Mucosa of descending colon (tissue), 3 donors: ENCODE measurements around the gene GNAO1. TPM values are rescaled to one million over a fixed set of nuclear protein-coding genes. Genes with fewer than 3 reads are reported as not detected.

ENCODE experiments used
- ATAC-seq: fragments of 200-7000 bp; cut with Tn5 transposase; one replicate; pipeline ENCODE4 v1.9.1; 2020; ENCODE audit warnings: mild to moderate bottlenecking, moderate library complexity
- DNase-seq, 3 donors: peaks; one replicate each; pipeline ENCODE4 v3.0.0-alpha.2; 2020
- H3K36me3 ChIP-seq: fragments of 200-600 bp; one replicate; pipeline ENCODE4 v1.8.0; 2021; ENCODE audit warnings: low read depth, mild to moderate bottlenecking
- H3K4me1 ChIP-seq: fragments of 200-600 bp; one replicate; pipeline ENCODE4 v1.8.0; 2021; ENCODE audit warnings: low read depth, mild to moderate bottlenecking
- H3K4me3 ChIP-seq: fragments of 200-600 bp; one replicate; pipeline ENCODE4 v1.8.0; 2021; ENCODE audit warnings: mild to moderate bottlenecking
- H3K9me3 ChIP-seq: fragments of 200-600 bp; one replicate; pipeline ENCODE4 v1.8.0; 2021; ENCODE audit warnings: mild to moderate bottlenecking
- CTCF ChIP-seq: fragments of 200-600 bp; IDR thresholded peaks from one replicate; pipeline ENCODE4 v1.8.0; 2022; ENCODE audit warnings: antibody characterized with exemption, mild to moderate bottlenecking
- intact Hi-C, 2 donors: fragments of 100-400 bp; cut with DNase I in 1 of 2; cut with micrococcal nuclease in 1 of 2; formaldehyde crosslinking; loops; one replicate each; pipeline versions ENCODE4 v1.11.0 to v1.11.1; 2022; cut with DNase I, micrococcal nuclease
- total RNA-seq, 3 donors: library from RNA; stranded (reverse); fragmentation: NEBNext Ultra II Directional in 2 of 3; extraction: Animal tissue kit (Norgen Biotek cat#: 25700) in 2 of 3; gene quantifications; one replicate each; pipeline versions ENCODE4 v1.2.1 to v1.2.4, GENCODE V29; 2021 to 2023
- donor health status: DM: no; HTN: no; CAD: no; lungs with moderate emphysema.
- donor health status: DM: no; HTN: no; CAD: no.
- donor health status: DM: no; HTN: yes; CAD: no.

Gene GNAO1
- total RNA-seq, 3 donors from 2014 or later: 8.3 to 113 (median 9.8) TPM

DNA sequence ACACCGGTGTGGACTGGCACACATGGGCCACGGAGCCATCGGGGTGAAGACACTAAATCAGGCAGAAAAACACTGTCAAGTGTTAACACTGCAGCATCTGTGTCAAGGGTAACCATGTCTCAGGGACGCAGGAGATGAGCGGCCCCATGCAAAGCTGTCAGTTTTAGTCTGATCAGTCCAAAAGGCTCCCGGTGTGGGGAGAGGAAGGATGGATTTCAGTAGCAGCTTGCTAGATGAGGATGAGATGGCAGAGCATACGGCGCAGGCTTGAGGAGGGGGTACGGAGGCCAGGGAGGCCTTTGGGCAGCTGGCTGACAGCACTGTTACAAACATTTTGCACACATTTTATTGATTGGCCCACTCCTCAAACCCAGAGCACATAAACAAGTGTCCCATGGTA lies 98.1 kb downstream of the GNAO1 start:
- Histone ChIP-seq H3K9me3 (no peaks in the 10 kb centered on the region), H3K4me3 (no peak overlapping the region), H3K36me3 (no peaks in the 10 kb centered on the region), H3K4me1 (no peaks in the 10 kb centered on the region)
- no peak for TF ChIP-seq CTCF
- intact Hi-C loops: no loop called here
- ATAC-seq (no peak), DNase-seq (no peak)

DNA sequence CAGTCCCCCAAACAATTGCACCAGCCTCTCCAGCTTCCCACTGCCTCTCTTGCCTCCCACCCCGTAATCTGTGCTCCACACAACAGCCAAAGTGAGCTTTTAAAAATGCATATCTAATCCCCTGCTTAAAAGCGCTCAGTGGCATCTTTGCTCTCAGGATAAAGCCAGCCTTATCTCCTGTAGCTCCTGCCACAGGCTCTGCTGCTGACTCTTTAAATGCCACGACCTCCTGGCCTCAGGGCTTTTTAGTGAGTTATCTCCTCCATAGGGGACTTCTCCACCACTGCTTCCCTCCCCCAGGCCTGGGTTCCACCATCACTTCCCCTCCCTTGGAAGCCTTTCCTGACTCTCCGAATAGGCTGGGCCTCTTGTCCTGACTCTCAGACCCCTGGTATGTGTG lies 98.6 kb downstream of the GNAO1 start:
- Histone ChIP-seq H3K9me3 (no peaks in the 10 kb centered on the region), H3K4me1 (no peaks in the 10 kb centered on the region), H3K36me3 (no peaks in the 10 kb centered on the region), H3K4me3 (no peak overlapping the region)
- intact Hi-C loops: no loop called here
- no peak for TF ChIP-seq CTCF
- ATAC-seq (no peak), DNase-seq (no peak)

GRCh38 chr16:56294014-56294413 lies 102.7 kb downstream of the GNAO1 start:
- H3K4me1 ChIP-seq: no peaks in the 10 kb centered on the region
- no peak for DNase-seq
- no peak for TF ChIP-seq CTCF
- no peaks in the 10 kb centered on the region for H3K9me3 ChIP-seq
- no peak overlapping the region for H3K4me3 ChIP-seq
- intact Hi-C loops: no loop called here
- H3K36me3 ChIP-seq: no peaks in the 10 kb centered on the region
- ATAC-seq: no peak

- DNase-seq (no peak), ATAC-seq (no peak)
- TF ChIP-seq CTCF: no peak
- Histone ChIP-seq H3K4me3 (no peak overlapping the region), H3K9me3 (no peaks in the 10 kb centered on the region), H3K36me3 (no peaks in the 10 kb centered on the region), H3K4me1 (no peaks in the 10 kb centered on the region)
- intact Hi-C loops: no loop called here
These were observed 103.3 kb downstream of the GNAO1 start for GRCh38 chr16:56294579-56294978.

GRCh38 chr16:56295059-56295665 lies 103.9 kb downstream of the GNAO1 start:
- DNase-seq: no peak
- H3K4me3 ChIP-seq: no peak overlapping the region
- intact Hi-C loops: no loop called here
- TF ChIP-seq CTCF: no peak
- H3K9me3 ChIP-seq: no peaks in the 10 kb centered on the region
- no peak for ATAC-seq
- no peaks in the 10 kb centered on the region for H3K36me3 ChIP-seq
- H3K4me1 ChIP-seq: no peaks in the 10 kb centered on the region
